ENCODE data around the gene KRTAP2-1.
"Not testable (repeated sequence)": the region's sequence is repeated elsewhere in the genome, so short reads cannot be mapped to it uniquely, and the experiment has no call there.

KRTAP2-1 gene

GRCh38 chr17:41009936-41010335 is 37.2 kb downstream of the KRTAP2-1 start:
- WGBS = no CpG with 5 or more reads among the region's 1 CpG
- Histone ChIP-seq H3K27ac (ENCODE audit: low read depth, low read length) (no peak overlapping the region), H3K27me3 (ENCODE audit: insufficient read depth, low read length) (no peaks in the 10 kb centered on the region)

GRCh38 chr17:41009301-41009760 is 37.8 kb downstream of the KRTAP2-1 start:
- Histone ChIP-seq H3K27ac (ENCODE audit: low read depth, low read length) (no peak overlapping the region), H3K27me3 (ENCODE audit: insufficient read depth, low read length) (no peaks in the 10 kb centered on the region), H3K4me3 (ENCODE audit: low read length) (no peak overlapping the region), H3K4me1 (ENCODE audit: insufficient read depth, low read length) (peaks cover 17% of the 10 kb centered on the region), H3K36me3 (ENCODE audit: insufficient read depth, low read length) (no peaks in the 10 kb centered on the region), H3K9me3 (ENCODE audit: insufficient read depth, low read depth, low read length) (no peaks in the 10 kb centered on the region), H3K9ac (ENCODE audit: low read depth, low read length) (no peak overlapping the region)
- WGBS = 59% methylated on average over 4 of the region's 4 CpGs

More at GRCh38 chr17:41009936-41010335, 37.2 kb downstream of the KRTAP2-1 start:
- no peaks in the 10 kb centered on the region for H3K36me3 ChIP-seq (ENCODE audit: insufficient read depth, low read length)
- H3K4me1 ChIP-seq (ENCODE audit: insufficient read depth, low read length) = peaks cover 17% of the 10 kb centered on the region
- no peak overlapping the region for H3K9ac ChIP-seq (ENCODE audit: low read depth, low read length)
- H3K4me3 ChIP-seq (ENCODE audit: low read length) = no peak overlapping the region
- no peaks in the 10 kb centered on the region for H3K9me3 ChIP-seq (ENCODE audit: insufficient read depth, low read depth, low read length)

GRCh38 chr17:41008811-41009210 is 38.3 kb downstream of the KRTAP2-1 start, which contains the start of gene KRTAP3-1:
KRTAP3-1 (minus strand) TSS chr17:41009128; CDS start chr17:41009074, 54 bp downstream.
- Histone ChIP-seq H3K4me1 (ENCODE audit: insufficient read depth, low read length) (peaks cover 17% of the 10 kb centered on the region), H3K36me3 (ENCODE audit: insufficient read depth, low read length) (no peaks in the 10 kb centered on the region), H3K9me3 (ENCODE audit: insufficient read depth, low read depth, low read length) (no peaks in the 10 kb centered on the region), H3K27ac (ENCODE audit: low read depth, low read length) (no peak within 1 kb of the TSS; the same call in 1 of the 2 replicates), H3K4me3 (ENCODE audit: low read length) (no peak within 1 kb of the TSS), H3K9ac (ENCODE audit: low read depth, low read length) (no peak within 1 kb of the TSS), H3K27me3 (ENCODE audit: insufficient read depth, low read length) (no peaks in the 10 kb centered on the region)
- WGBS = 82% methylated on average over 6 of the region's 8 CpGs

GRCh38 chr17:41004397-41004796 is 42.7 kb downstream of the KRTAP2-1 start:
- Histone ChIP-seq H3K36me3 (ENCODE audit: insufficient read depth, low read length) (no peaks in the 10 kb centered on the region), H3K9ac (ENCODE audit: low read depth, low read length) (no peak overlapping the region), H3K27ac (ENCODE audit: low read depth, low read length) (no peak overlapping the region), H3K4me3 (ENCODE audit: low read length) (no peak overlapping the region), H3K4me1 (ENCODE audit: insufficient read depth, low read length) (peaks cover 11% of the 10 kb centered on the region), H3K27me3 (ENCODE audit: insufficient read depth, low read length) (no peaks in the 10 kb centered on the region), H3K9me3 (ENCODE audit: insufficient read depth, low read depth, low read length) (no peaks in the 10 kb centered on the region)
- WGBS = 91% methylated on average over 3 of the region's 3 CpGs

- 90% methylated on average over 4 of the region's 4 CpGs for WGBS
- no peak overlapping the region for H3K9ac ChIP-seq (ENCODE audit: low read depth, low read length)
- H3K27ac ChIP-seq (ENCODE audit: low read depth, low read length) = no peak overlapping the region
- no peak overlapping the region for H3K4me3 ChIP-seq (ENCODE audit: low read length)
- no peaks in the 10 kb centered on the region for H3K9me3 ChIP-seq (ENCODE audit: insufficient read depth, low read depth, low read length)
- peaks cover 6% of the 10 kb centered on the region for H3K4me1 ChIP-seq (ENCODE audit: insufficient read depth, low read length)
- H3K27me3 ChIP-seq (ENCODE audit: insufficient read depth, low read length) = no peaks in the 10 kb centered on the region
- no peaks in the 10 kb centered on the region for H3K36me3 ChIP-seq (ENCODE audit: insufficient read depth, low read length)
Measured at GRCh38 chr17:41003926-41004325, 43.2 kb downstream of the KRTAP2-1 start.

GRCh38 chr17:41002814-41003213 is 44.3 kb downstream of the KRTAP2-1 start:
- H3K27ac ChIP-seq (ENCODE audit: low read depth, low read length) = no peak overlapping the region

GRCh38 chr17:41001795-41002194 is 45.3 kb downstream of the KRTAP2-1 start:
- no peaks in the 10 kb centered on the region for H3K4me1 ChIP-seq (ENCODE audit: insufficient read depth, low read length)
- H3K9ac ChIP-seq (ENCODE audit: low read depth, low read length) = no peak overlapping the region
- H3K27me3 ChIP-seq (ENCODE audit: insufficient read depth, low read length) = no peaks in the 10 kb centered on the region
- H3K36me3 ChIP-seq (ENCODE audit: insufficient read depth, low read length) = no peaks in the 10 kb centered on the region
- WGBS = 92% methylated on average over 4 of the region's 4 CpGs
- no peaks in the 10 kb centered on the region for H3K9me3 ChIP-seq (ENCODE audit: insufficient read depth, low read depth, low read length)
- no peak overlapping the region for H3K27ac ChIP-seq (ENCODE audit: low read depth, low read length)
- H3K4me3 ChIP-seq (ENCODE audit: low read length) = no peak overlapping the region

More at GRCh38 chr17:41002814-41003213, 44.3 kb downstream of the KRTAP2-1 start:
- H3K27me3 ChIP-seq (ENCODE audit: insufficient read depth, low read length) = no peaks in the 10 kb centered on the region
- no peaks in the 10 kb centered on the region for H3K36me3 ChIP-seq (ENCODE audit: insufficient read depth, low read length)
- WGBS = 78% methylated on average over 4 of the region's 5 CpGs
- H3K4me3 ChIP-seq (ENCODE audit: low read length) = no peak overlapping the region
- H3K4me1 ChIP-seq (ENCODE audit: insufficient read depth, low read length) = no peaks in the 10 kb centered on the region
- H3K9me3 ChIP-seq (ENCODE audit: insufficient read depth, low read depth, low read length) = no peaks in the 10 kb centered on the region
- H3K9ac ChIP-seq (ENCODE audit: low read depth, low read length) = no peak overlapping the region

GRCh38 chr17:40999563-40999962 is 47.6 kb downstream of the KRTAP2-1 start, which contains the start of gene KRTAP3-2:
KRTAP3-2 (minus strand) TSS chr17:40999906; CDS start chr17:40999853, 53 bp downstream.
- H3K4me3 ChIP-seq (ENCODE audit: low read length); H3K27ac ChIP-seq (ENCODE audit: low read depth, low read length); H3K36me3 ChIP-seq (ENCODE audit: insufficient read depth, low read length); H3K27me3 ChIP-seq (ENCODE audit: insufficient read depth, low read length); H3K9ac ChIP-seq (ENCODE audit: low read depth, low read length); H3K4me1 ChIP-seq (ENCODE audit: insufficient read depth, low read length); H3K9me3 ChIP-seq (ENCODE audit: insufficient read depth, low read depth, low read length): not testable (repeated sequence)
- WGBS = 95% methylated on average over 6 of the region's 6 CpGs

GRCh38 chr17:40997361-40997760 is 49.8 kb downstream of the KRTAP2-1 start:
- no peaks in the 10 kb centered on the region for H3K27me3 ChIP-seq (ENCODE audit: insufficient read depth, low read length)
- WGBS = 85% methylated on average over 2 of the region's 2 CpGs
- H3K9ac ChIP-seq (ENCODE audit: low read depth, low read length) = no peak overlapping the region
- H3K27ac ChIP-seq (ENCODE audit: low read depth, low read length) = no peak overlapping the region
- H3K4me1 ChIP-seq (ENCODE audit: insufficient read depth, low read length) = no peaks in the 10 kb centered on the region
- H3K9me3 ChIP-seq (ENCODE audit: insufficient read depth, low read depth, low read length) = no peaks in the 10 kb centered on the region
- no peaks in the 10 kb centered on the region for H3K36me3 ChIP-seq (ENCODE audit: insufficient read depth, low read length)
- no peak overlapping the region for H3K4me3 ChIP-seq (ENCODE audit: low read length)

GRCh38 chr17:40996829-40997228 is 50.3 kb downstream of the KRTAP2-1 start:
- WGBS = 99% methylated on average over 3 of the region's 4 CpGs
- Histone ChIP-seq H3K36me3 (ENCODE audit: insufficient read depth, low read length) (no peaks in the 10 kb centered on the region), H3K9me3 (ENCODE audit: insufficient read depth, low read depth, low read length) (no peaks in the 10 kb centered on the region), H3K4me1 (ENCODE audit: insufficient read depth, low read length) (no peaks in the 10 kb centered on the region), H3K9ac (ENCODE audit: low read depth, low read length) (no peak overlapping the region), H3K27me3 (ENCODE audit: insufficient read depth, low read length) (no peaks in the 10 kb centered on the region), H3K27ac (ENCODE audit: low read depth, low read length) (no peak overlapping the region), H3K4me3 (ENCODE audit: low read length) (no peak overlapping the region)

All from HUES64 (cell line).